ENCODE measurements around the gene PTPN1. TPM values are rescaled to one million over a fixed set of nuclear protein-coding genes. Genes with fewer than 3 reads are reported as not detected.
A peak's percentile ranks its signal among the peaks of the same experiment; 100 is the strongest.

PTPN1 gene
- total RNA-seq, 1 experiment from 2014 or later: 30.8 TPM

GRCh38 chr20:50551288-50551687 lies 41.1 kb downstream of the PTPN1 start:
- Histone ChIP-seq H3K4me1 (ENCODE audit: insufficient read depth, low read length) (no peaks in the 10 kb centered on the region), H3K4me2 (ENCODE audit: insufficient read depth, insufficient read length, low read length) (no peak overlapping the region), H4K8ac (replicated peaks; ENCODE audit: insufficient read length, low read depth, low read length) (no peak overlapping the region), H3K23ac (ENCODE audit: insufficient read length, low read depth, low read length) (no peak overlapping the region), H3K79me1 (ENCODE audit: insufficient read depth, low read depth, low read length, poor library complexity, severe bottlenecking) (no peaks in the 10 kb centered on the region), H3K27me3 (ENCODE audit: insufficient read depth, low read length) (no peaks in the 10 kb centered on the region), H3K56ac (ENCODE audit: insufficient read length, low read depth, low read length) (no peak overlapping the region), H3K27ac (ENCODE audit: insufficient read length, low read depth, low read length) (no peak overlapping the region), H3K14ac (ENCODE audit: insufficient read depth, low read length) (no peak overlapping the region), H2BK12ac (ENCODE audit: insufficient read length, low read depth, low read length) (no peak overlapping the region), H2BK120ac (ENCODE audit: low read depth, low read length, poor library complexity, severe bottlenecking) (no peak overlapping the region), H4K5ac (ENCODE audit: insufficient read length, low read depth, low read length) (no peak overlapping the region), H4K20me1 (ENCODE audit: control insufficient read depth, insufficient read depth, insufficient read length) (no peaks in the 10 kb centered on the region), H3T11ph (ENCODE audit: low read length) (no peak overlapping the region), H3K9me3 (ENCODE audit: control insufficient read depth, low read depth, low read length) (no peaks in the 10 kb centered on the region), H2AFZ (ENCODE audit: low read length) (no peak overlapping the region), H3K23me2 (ENCODE audit: insufficient read length, low read depth, low read length, poor library complexity, severe bottlenecking) (no peaks in the 10 kb centered on the region), H2BK15ac (ENCODE audit: low read depth, low read length) (no peak overlapping the region), H3K4ac (ENCODE audit: low read depth, low read length) (no peak overlapping the region), H2BK5ac (ENCODE audit: insufficient read length, low read length) (no peak overlapping the region), H3K79me2 (ENCODE audit: insufficient read depth, low read length) (no peaks in the 10 kb centered on the region), H3K9ac (ENCODE audit: extremely low read depth, insufficient read length, low read length) (no peak overlapping the region), H3K18ac (ENCODE audit: insufficient read length, low read depth, low read length) (no peak overlapping the region), H2BK20ac (ENCODE audit: low read depth, low read length, poor library complexity, severe bottlenecking) (no peak overlapping the region), H2AK5ac (ENCODE audit: insufficient read length, low read length) (no peak overlapping the region), H4K91ac (ENCODE audit: insufficient read length, low read depth, low read length) (no peak overlapping the region)
- no CpG with 5 or more reads among the region's 4 CpGs for WGBS (ENCODE audit: extremely low coverage, insufficient read length, low lambda C conversion rate)
- Mint-ChIP-seq H3K36me3 (ENCODE audit: insufficient read depth in 1 of 3, low read depth in 3 of 3) (no peaks in the 10 kb centered on the region), H3K9me3 (no peaks in the 10 kb centered on the region), H3K27ac (peak overlapping the region in 1 of 3 experiments; percentile 22; a peak in 1 of 7 replicates), H3K4me3 (no peak overlapping the region), H3K4me1 (peaks cover 0 to 4% of the 10 kb centered on the region in 2 experiments; a peak in 1 of 4 replicates), H3K27me3 (ENCODE audit: low read depth) (no peaks in the 10 kb centered on the region)
- no peak for DNase-seq
- no peak for TF ChIP-seq CTCF (conservative IDR thresholded peaks at IDR 0.05)
